ENCODE results near the gene ACSF3.

ACSF3 gene

DNA sequence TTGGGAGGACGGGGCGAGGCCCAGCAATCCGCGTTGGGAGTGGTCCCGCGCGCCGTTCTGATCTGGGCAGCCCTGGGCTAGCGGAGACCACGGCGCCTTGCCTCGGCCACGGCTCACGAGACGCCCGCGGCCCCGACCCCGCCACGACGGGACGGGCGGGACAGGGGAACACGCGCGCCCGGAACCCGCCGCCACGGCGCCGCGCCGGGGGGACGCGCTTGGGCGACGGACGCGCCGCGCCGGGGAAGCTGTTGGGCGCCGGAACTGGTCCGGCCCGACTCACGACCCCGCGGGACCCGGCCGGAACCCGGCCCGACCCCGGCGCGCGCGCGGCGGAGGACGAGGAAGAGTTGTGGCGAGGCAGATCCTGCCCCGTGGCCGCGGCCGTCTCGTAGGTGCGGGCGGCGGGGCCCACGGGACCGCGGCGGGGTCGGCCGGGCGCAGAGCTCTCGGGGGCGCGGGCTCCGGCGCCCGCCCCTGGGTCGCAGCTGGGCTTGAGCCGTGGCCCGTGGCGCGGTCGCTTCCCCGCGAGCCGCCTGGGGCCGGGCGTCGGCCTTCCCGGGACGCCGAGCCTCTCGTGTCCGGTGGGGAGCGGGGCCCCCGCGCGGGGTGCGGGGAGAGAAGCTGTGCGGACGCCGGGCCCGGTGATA is at the start of gene ACSF3:
ACSF3 (plus strand) TSS at position 251 of the 650 bp plus-strand sequence. CDS start 6,830 bp downstream, outside the sequence.
- DNase-seq (ENCODE audit: low read depth) = peak; percentile 59

DNA sequence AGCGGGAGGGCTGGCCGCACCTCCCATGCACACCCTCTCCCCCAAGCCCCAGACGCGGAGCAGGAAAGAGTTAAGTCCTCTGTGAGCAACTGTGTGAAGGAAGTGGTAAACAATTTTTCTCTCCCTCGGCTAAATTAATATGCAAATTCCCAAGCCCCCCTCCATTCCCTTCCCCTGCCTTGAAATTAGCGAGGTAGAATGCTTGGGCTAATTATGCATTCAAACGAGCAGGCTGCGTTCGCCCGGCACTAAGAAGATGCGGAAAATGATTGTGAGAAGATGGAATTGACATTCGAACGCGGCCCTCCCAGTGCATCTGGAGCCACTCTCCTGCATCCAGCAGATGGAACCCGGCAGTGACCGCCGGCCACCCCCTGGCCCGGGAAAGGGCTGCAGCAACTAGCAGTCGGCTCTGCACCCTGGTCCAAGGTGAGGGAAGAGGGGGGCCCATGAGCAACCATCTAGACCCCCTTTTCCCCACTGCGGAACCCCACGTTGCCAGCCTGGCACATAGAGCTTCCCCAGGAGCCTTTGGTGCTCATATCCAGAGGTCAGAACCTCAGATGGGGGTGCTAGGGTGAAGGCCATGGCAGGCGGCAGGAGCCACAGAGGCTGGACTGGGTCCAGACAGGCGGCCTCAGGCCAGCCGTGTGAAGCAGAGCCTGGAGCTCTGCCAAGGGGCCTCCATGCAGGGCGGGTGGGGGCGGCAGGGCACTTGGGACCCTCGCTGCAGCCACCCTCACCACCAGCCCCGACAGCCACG is 49.1 kb upstream of the ACSF3 start:
- DNase-seq (ENCODE audit: low read depth) = no peak

DNA sequence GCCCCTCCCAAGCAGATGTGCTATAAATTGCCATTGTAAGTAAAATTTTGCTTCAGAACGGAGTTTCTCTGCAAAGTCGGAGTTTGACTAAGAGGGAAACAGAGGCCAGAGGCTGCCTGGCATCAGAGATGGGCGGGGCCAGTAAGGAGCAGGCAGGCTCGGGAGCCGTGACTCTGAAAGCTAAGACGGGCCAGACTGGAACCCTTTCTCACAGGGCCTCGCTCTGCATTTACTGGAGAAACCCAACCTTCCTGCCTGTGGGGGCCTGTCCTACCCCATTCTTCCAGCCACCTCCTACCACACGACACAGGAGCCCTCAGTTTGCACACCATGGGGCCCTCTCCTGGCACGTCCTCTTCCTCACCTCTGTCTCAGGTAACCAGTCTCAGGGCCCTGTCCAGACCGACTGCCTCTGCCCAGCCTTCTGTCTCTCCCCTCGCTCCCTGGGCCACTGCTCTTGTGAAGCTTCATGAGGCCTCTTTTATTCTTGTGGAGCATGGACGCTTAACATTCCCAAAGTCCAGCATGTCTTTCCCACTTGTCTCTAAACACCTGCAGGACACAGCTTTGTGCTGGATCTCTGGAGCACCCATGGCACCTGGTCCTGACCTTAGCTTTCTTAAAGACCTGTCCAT is 48.4 kb upstream of the ACSF3 start:
- DNase-seq (ENCODE audit: low read depth) = no peak

DNA sequence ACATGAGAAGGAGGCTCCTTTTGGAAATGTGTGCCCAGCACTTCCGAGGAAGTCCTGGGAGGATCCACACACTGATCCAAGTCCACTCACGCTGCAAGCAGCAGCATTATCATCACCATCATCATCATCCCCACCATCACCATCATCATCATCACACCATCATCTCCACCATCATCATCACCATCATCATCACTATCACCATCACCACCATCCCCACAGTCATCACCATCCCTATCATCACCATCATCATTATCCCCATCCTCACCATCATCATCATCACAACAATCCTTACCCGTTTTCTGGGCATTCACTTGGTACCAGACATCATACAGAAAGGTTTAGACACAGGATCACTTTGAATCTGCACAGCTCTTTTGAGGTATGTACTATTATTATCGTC is 47.8 kb upstream of the ACSF3 start:
- no peak for DNase-seq (ENCODE audit: low read depth)

DNA sequence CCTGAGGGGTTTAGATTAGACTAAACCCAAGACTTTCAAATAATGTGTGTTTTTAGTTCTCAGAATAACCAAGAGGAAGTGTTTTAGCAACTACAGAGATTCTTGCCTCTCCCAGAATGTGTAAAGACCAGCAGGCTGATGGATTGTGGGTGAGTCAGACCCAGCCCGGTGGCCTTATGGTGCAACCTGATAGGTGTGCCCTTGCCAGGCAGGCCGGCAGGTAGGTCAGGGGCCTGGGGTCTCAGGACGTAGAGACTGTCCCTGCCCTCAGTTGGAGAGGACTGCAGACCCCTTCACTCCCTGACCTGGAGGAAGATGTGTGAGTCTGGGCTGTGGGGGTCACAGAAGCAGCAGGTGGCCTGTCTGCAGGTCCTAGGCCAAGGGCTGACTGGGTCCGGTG is 47.2 kb upstream of the ACSF3 start:
- DNase-seq (ENCODE audit: low read depth) = no peak

DNA sequence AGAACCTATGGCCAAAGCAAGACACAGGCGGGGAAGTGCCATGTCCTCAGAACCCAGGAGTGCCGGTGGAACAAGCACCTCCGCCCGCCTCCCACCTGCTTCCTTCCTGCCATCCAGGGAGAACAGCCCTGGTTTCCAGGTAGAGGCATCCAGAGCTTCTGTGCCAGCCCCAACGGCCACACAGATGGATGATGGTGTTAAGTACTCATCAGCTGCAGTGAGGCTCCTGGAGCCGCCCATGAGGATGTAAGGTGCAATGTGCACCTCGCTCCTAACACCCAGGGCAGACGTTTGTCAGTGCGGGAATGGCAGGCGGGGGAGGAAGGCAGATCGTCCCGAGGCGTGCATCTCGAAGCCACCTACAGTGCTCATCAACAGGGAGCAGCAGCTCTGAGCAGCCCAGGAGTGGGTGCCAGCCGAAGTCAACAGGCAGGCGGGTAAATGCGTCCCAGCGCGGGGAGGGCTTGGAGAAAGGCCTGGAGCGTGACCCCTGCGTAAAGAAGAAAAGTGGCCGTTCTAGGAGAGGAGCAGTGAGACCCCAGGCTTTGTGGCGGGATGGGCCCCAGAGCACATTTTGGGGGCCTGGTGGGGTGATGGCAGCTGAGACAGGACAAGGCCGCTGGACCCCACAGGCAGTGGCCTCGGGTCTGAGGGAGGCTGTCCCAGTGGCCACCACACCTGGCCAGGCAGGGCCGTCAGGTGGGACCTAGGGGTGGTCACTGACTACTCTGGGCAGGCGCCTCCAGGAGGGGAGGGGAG is 46.1 kb upstream of the ACSF3 start:
- DNase-seq (ENCODE audit: low read depth) = no peak

DNA sequence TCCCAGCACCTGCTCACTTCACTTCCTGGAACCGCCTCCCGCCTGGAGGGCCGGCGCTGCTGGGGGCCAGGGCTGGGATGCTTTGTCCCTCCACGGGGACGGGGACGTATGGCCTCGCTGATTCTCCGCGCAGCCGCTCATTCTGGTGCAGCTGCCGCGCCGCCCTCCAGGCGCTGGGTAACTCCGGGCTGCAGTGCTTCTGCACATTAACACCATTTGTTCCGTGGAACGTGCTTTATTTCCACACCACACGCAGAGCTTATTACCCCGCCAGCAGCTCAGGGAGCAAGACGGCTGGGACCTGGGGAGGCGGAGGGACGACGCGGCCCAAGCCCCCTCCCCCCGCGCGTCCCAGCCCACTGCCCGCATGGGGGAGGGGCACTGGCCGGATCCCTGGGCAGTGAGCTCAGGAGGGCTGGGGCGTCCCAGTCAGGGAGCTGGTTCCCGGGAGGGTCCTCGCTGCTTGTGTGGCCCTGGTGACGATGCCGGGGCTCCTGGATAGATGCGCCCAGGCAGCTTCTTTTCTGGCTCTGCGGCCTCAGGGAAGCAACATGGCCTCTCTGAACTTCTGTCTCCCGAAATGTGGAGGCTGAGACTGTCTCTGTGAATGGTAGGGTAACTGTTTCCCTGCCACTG is 45.4 kb upstream of the ACSF3 start:
- DNase-seq (ENCODE audit: low read depth) = no peak

DNA sequence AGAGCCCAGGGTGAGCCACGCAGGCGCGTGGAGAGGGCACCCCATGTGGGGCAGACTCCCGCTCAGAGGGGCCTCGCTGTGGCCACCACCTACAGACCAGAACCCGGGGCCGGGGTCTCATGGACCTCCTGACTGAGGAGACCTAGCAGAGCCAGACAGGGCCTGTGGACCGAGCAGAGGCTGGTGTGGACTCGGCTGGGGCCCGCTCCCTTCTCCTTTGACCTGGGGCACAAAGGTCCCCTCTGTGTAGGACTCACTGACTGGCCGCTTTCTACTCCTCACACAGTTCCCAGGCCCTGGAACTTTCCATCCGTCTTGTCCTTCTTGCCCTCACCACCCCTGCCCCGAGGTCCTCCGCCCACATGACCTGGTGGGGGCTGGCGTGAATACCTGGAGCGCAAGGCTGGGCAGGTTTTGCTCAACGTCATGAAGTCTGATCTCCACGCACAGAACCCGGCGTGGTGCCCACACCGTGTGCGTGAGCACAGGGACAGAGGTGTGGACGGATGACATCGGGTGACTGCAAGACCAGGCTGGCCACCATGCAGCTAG is 44.7 kb upstream of the ACSF3 start:
- no peak for DNase-seq (ENCODE audit: low read depth)

DNA sequence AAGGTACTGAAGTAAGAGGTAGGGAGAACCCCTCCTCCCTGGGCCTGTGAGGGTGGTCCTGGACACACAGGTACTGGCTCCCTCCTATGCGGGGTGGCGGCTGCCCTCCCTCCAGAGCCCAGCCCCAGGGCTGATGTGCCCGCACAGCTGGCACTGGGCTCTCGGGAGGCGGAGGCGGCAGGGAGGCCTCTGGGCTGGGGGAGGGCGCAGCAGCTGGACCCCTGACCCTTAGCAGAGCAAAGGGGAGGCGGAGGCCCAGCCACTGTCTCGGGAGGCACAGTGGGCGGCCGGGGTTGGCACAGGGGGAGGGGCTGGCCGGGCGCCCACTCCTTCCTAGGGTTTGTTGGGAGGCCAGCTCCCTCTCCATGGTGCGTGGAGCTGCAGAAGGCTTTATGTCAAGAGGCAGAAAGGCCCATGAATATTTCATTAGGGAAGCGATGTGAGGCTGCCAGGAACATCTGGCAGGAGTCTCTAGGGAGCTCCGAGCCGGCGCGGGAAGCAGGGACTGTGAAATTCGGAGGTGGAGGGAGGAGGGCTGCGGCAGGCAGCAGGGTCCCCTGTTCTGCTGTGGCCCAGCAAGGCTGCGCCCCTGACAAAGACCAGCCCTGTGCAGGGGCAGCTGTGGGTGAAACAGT is 44.1 kb upstream of the ACSF3 start:
- DNase-seq (ENCODE audit: low read depth) = no peak

DNA sequence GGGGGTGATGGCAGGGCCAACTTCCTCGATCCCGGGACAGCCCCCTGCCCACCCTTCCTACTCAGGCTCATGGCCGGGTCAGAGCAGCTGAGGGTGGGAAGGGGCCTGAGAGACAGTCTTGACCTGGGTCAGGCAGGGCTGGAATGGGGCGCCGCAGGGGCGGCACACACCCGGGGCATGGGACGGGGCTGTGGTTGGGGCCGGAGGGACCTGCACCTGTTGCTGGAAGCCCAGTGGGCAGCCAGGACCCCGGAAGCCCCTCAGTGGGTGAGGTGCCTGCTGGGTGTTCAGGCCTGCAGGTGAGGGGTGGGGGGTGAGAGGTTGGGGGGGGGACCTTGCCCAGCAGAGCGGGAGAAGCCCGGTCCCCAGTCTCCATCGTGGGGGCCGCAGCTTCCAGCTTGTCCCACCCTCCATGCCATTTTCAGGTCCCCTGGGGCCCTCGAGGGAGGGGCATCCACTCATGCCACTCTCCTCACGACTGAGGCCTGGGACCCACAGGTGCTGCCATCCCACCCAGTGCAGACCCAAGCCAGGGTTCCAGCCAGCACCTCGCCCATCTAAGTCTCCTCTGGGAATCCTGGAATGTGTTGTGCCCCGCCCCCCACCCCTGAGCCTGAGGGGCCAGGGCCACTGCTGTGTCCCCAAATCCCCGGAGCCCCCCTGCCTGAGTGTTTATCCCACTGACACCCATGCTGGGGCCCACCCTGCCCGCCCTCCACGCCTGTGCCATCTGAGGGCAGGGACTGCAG is 43.4 kb upstream of the ACSF3 start:
- no peak for DNase-seq (ENCODE audit: low read depth)

DNA sequence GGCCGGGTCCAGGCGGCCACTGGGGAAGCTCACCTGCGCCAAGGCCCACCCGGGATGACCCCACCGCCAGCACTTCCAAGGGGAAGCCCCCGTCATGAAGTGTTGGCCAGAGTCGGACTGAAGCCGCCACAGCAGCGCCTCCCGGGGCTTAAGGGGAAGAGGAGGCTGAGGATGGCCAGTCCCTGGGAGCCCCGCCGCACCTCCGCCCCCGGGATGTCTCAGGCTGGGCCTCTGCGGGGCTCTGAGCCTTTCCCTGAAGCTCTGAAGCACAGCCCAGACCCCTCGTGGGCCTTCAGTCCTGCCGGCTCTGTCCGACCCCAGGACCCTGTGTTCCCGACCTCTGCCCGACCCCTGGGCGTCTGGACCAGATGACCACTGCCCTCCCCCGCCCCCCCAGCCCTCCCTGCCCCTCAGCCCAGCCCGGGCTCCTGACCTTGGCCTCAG is 42.8 kb upstream of the ACSF3 start:
- DNase-seq (ENCODE audit: low read depth) = no peak

DNA sequence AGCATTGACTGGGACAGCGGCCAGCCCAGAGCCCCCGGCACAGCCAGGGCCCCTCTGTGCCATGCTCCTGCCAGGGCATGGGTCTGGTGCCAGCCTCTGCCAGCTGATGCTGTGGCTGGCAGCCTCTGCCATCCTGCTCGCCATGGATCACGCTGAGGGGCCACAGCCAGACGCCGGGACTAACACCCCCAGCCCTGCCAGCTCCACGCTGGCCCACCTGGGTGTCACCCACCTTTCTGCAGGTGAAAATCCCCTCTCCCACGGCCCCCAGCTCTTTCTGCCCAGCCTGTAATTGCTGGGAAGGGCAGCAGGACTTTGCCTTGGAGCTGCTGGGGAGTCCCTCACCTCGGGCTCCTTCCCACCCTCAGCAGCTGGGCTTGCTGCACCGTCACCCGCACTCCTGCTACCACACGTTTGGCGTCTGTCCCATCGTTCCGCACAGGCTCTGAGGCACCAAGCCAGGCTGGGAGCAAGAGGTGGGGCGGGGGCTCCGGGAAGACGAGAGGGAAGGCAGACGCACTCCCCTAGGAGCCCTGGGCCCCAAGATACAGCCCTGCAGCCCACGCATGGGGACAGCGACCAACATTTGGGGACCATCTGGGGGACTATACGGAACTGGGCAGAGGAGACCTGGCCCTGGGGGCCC is 42.0 kb upstream of the ACSF3 start:
- no peak for DNase-seq (ENCODE audit: low read depth)

DNA sequence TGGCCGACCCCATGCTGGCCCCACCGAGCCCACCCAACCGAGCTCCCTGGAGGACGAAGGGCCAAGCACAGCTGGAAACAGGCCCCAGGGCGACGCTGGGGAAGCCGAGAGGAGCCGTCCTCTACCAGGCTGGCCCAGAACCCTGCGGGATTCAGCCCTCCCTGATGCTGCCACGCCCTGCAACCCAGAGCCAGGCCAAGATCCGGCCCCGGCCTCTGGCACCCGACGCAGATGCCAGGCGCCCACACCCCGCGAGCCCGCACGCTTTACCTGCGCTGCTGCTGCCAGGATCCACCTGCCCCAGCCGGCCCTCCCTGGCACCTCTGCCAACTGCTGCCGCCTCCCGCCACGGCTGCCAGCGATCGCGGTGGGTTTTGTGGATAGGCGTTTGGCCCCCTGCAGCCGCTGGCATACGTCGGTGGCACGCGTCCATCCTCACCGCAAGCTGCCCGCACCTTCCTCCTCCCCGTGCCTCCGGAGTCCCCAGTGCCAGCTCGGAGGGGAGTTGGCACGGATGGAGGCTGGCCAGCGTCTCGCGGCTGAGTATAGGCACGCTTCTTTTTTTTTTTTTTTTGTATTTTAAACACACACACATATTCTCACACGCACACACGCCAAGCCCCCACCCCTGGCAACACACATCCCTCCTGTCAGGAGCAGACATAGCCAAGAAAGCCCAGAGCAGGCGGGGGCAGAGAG is 41.3 kb upstream of the ACSF3 start:
- DNase-seq (ENCODE audit: low read depth) = no peak

DNA sequence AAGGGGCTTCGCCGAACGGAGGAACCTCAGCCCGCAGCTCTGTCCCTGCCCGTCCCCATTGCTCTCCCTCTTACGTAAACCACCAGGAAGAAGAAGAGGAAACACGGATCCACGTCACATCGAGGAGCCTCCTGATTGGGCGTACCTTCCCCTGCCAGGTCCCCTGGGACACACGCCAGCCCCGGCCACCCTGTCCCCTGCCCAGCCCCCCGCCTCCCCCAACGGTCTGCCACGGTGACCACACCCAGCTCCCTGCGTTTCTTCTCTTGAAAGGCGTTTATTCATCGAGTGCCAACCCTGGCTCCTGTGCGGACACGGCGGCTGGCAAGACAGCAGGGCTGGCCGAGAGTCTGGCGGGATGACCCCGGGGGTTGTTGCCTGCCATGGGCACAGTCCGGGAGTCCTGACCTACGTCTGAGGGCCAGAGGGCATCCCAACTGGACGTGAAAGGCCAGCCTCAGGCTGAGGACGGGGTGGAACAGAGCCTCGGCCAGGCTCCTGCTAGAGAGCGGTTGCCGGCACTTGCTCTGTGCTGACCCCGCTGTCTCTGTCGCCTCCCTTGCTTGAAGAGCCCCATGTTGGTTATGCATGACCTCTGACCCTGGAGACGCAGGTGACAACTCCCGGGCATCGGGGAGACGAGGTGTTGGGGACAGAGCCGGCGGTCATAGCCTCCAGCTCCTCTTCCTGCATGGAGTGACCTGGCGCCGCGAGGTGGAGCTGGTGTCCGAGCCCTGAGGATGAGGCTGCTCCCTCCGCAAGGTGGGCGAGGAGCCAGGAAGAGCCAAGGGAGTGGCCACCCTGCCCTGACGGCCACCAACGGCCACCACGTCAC is 40.5 kb upstream of the ACSF3 start:
- DNase-seq (ENCODE audit: low read depth) = no peak

DNA sequence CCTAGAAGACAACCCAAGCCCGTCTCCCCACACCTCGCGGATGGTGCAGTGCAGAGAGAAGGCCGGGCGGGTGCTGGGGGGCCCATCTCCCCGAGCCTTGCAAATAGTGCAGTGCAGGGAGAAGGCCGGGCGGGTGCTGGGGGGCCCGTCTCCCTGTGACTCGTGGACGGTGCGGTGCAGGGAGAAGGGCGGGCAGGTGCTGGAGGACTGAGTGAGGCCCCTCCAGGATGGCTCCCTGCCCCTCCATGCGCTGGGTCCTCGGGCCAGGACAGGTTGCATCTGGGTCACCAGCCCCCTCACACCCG is 40.0 kb upstream of the ACSF3 start:
- no peak for DNase-seq (ENCODE audit: low read depth)

DNA sequence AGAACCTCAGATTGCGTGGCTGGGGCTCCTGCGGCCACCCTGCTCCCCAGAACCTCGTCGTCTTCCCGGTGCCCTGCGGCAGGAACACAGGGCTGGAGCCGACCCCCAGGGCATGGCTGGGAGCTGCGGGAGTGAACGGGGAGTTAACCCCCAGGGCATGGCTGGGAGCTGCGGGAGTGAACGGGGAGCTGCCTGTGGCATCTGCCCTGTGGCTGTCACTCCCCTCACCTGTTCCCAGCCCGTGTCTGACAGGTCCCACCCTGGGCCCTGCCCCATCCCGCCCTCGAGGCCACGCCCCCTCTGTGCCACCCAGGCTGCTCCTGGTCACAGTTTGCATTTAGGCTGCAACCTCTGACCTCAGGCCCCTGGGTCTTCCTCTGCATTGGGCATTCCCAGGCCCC is 39.4 kb upstream of the ACSF3 start:
- DNase-seq (ENCODE audit: low read depth) = no peak

DNA sequence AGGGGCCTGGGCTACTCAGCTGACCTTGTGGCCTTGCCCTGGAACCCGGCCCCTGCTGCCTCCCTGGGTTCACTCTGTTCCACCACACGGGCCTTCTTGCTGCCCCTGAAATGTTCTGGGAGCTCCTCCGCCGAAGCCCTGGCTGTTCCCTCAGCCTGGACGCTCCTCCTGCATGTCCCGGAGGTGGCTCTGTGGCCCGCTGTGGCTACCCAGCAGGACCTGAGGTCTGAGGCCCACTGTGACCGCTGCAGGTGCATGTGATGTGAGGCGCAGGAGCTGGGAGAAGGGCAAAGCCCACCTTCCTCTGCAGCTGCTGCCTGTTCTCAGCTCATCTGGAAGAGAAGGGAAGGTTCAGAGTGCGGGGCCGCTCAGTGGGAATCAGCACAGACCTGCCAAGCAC is 38.9 kb upstream of the ACSF3 start:
- DNase-seq (ENCODE audit: low read depth) = no peak

DNA sequence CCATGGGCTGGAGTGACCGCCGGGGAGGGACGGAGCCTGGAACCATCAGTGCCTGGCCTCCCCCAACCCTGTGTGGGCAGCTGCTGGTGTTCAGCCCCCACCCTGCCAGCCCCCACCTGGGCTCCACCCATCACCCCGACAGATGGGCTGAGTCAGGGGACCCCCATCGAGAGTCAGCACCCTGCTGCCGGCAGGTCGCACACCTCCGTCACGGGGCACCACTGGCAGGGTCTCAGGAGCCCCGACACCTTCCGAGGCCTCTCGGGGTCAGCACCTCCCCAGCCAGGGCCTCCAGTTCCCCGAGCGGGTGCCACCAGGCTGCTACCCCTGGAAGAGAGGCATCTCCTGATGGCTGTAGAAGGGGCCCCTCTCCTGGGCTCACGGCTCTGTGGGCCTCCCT is 38.3 kb upstream of the ACSF3 start:
- no peak for DNase-seq (ENCODE audit: low read depth)

All from stimulated activated CD8-positive, alpha-beta memory T cell treated with anti-CD3 and anti-CD28 coated beads, Interleukin-15, amount 100 ng/mL, for 24 hours (primary cell).